Measurements from ENCODE around the gene GRIK3. TPM values are rescaled to one million over a fixed set of nuclear protein-coding genes. Genes with fewer than 3 reads are reported as not detected.

GRIK3 gene
- total and polyA plus RNA-seq, 2 experiments from 2014 or later: under 0.01 TPM; not detected in 1

- 74% methylated on average over 2 of the region's 2 CpGs for WGBS (ENCODE audit: low lambda C conversion rate, missing lambda C conversion rate)
- H3K27ac ChIP-seq: no peak overlapping the region
- peaks cover 12% of the 10 kb centered on the region for H3K27me3 ChIP-seq
- H3K79me2 ChIP-seq: no peaks in the 10 kb centered on the region
- no peaks in the 10 kb centered on the region for H3K9me2 ChIP-seq (replicated peaks; ENCODE audit: insufficient read depth)
- H4K20me1 ChIP-seq (ENCODE audit: insufficient read depth, poor library complexity, severe bottlenecking): no peaks in the 10 kb centered on the region
- no peak overlapping the region for H3K4me3 ChIP-seq
- DNase-seq (ENCODE audit: low spot score): no peak
- no peaks in the 10 kb centered on the region for H3K36me3 ChIP-seq (replicated peaks; ENCODE audit: insufficient read depth, low read depth)
- TF ChIP-seq EZH2phosphoT487 (IDR thresholded peaks at IDR 0.05; ENCODE audit: low read depth, severe bottlenecking, unreplicated experiment) (no peak), EZH2 (IDR thresholded peaks at IDR 0.05; ENCODE audit: borderline replicate concordance) (no peak), CTCF (IDR thresholded peaks at IDR 0.05; ENCODE audit: poor library complexity) (no peak)
- H3K4me2 ChIP-seq: no peak overlapping the region
- no peak overlapping the region for H2AFZ ChIP-seq
- H3K9me3 ChIP-seq (ENCODE audit: low read depth): no peaks in the 10 kb centered on the region
- no peaks in the 10 kb centered on the region for H3K4me1 ChIP-seq (ENCODE audit: insufficient read depth)
Observed at GRCh38 chr1:36839485-36839884, 194.8 kb downstream of the GRIK3 start.

DNA sequence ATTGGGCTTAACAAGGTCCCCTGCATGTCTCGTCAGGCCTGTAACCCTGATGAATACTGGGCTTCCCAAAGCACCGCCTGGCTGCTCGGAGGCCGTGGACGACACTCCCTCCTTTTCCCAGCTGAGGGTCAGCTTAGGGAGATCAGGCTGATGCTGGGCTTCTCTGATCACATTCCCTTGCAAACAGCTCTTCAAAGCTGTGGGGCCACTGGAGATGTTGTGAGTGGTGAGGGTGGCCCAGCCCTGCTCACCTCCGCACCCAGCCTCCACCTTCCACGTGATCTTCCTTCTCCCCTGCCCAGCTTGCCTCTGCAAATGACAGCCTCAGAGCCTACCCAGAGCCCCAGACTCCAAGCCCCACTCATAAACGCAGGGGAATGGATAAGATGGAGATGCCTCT, 195.4 kb downstream of the GRIK3 start:
- no peak overlapping the region for H2AFZ ChIP-seq
- peaks cover 12% of the 10 kb centered on the region for H3K27me3 ChIP-seq
- DNase-seq (ENCODE audit: low spot score): no peak
- H3K79me2 ChIP-seq: no peaks in the 10 kb centered on the region
- no peaks in the 10 kb centered on the region for H3K9me2 ChIP-seq (replicated peaks; ENCODE audit: insufficient read depth)
- 66% methylated on average over 8 of the region's 8 CpGs for WGBS (ENCODE audit: low lambda C conversion rate, missing lambda C conversion rate)
- H3K9me3 ChIP-seq (ENCODE audit: low read depth): no peaks in the 10 kb centered on the region
- H3K4me3 ChIP-seq: no peak overlapping the region
- H3K4me1 ChIP-seq (ENCODE audit: insufficient read depth): no peaks in the 10 kb centered on the region
- no peak overlapping the region for H3K27ac ChIP-seq
- TF ChIP-seq EZH2 (IDR thresholded peaks at IDR 0.05; ENCODE audit: borderline replicate concordance): no peak
- TF ChIP-seq EZH2phosphoT487 (IDR thresholded peaks at IDR 0.05; ENCODE audit: low read depth, severe bottlenecking, unreplicated experiment): no peak
- no peak for TF ChIP-seq CTCF (IDR thresholded peaks at IDR 0.05; ENCODE audit: poor library complexity)
- H4K20me1 ChIP-seq (ENCODE audit: insufficient read depth, poor library complexity, severe bottlenecking): no peaks in the 10 kb centered on the region
- H3K4me2 ChIP-seq: no peak overlapping the region
- no peaks in the 10 kb centered on the region for H3K36me3 ChIP-seq (replicated peaks; ENCODE audit: insufficient read depth, low read depth)

- WGBS (ENCODE audit: low lambda C conversion rate, missing lambda C conversion rate): 82% methylated on average over 3 of the region's 3 CpGs
- H3K4me3 ChIP-seq: no peak overlapping the region
- H3K9me2 ChIP-seq (replicated peaks; ENCODE audit: insufficient read depth): no peaks in the 10 kb centered on the region
- H4K20me1 ChIP-seq (ENCODE audit: insufficient read depth, poor library complexity, severe bottlenecking): no peaks in the 10 kb centered on the region
- H3K27ac ChIP-seq: no peak overlapping the region
- TF ChIP-seq CTCF (IDR thresholded peaks at IDR 0.05; ENCODE audit: poor library complexity) (no peak), EZH2 (IDR thresholded peaks at IDR 0.05; ENCODE audit: borderline replicate concordance) (no peak)
- H3K4me1 ChIP-seq (ENCODE audit: insufficient read depth): no peaks in the 10 kb centered on the region
- H2AFZ ChIP-seq: no peak overlapping the region
- H3K36me3 ChIP-seq (replicated peaks; ENCODE audit: insufficient read depth, low read depth): no peaks in the 10 kb centered on the region
- H3K27me3 ChIP-seq: peaks cover 9% of the 10 kb centered on the region
- DNase-seq (ENCODE audit: low spot score): no peak
- no peaks in the 10 kb centered on the region for H3K9me3 ChIP-seq (ENCODE audit: low read depth)
- H3K4me2 ChIP-seq: no peak overlapping the region
- no peaks in the 10 kb centered on the region for H3K79me2 ChIP-seq
Observed at GRCh38 chr1:36836916-36837315, 197.4 kb downstream of the GRIK3 start.
